HCEC 1CT (cell line): ENCODE measurements around the gene TPK1.
"Not testable (repeated sequence)": the region's sequence is repeated elsewhere in the genome, so short reads cannot be mapped to it uniquely, and the experiment has no call there.

ENCODE experiments used
- DNase-seq: peaks from one replicate; pipeline ENCODE4 v3.0.0-alpha.2; 2017

TPK1 gene

GRCh38 chr7:144775749-144776148 is 60.1 kb downstream of the TPK1 start:
- DNase-seq, result no peak

GRCh38 chr7:144771927-144772326 is 63.9 kb downstream of the TPK1 start:
- DNase-seq, result no peak

- no peak for DNase-seq
Measured at GRCh38 chr7:144771174-144771573, 64.7 kb downstream of the TPK1 start.

- no peak for DNase-seq
Measured at GRCh38 chr7:144769352-144769751, 66.5 kb downstream of the TPK1 start.

- no peak for DNase-seq
Measured at GRCh38 chr7:144768633-144769032, 67.2 kb downstream of the TPK1 start.

GRCh38 chr7:144763291-144763690 is 72.6 kb downstream of the TPK1 start:
- no peak for DNase-seq

GRCh38 chr7:144762853-144763252 is 73.0 kb downstream of the TPK1 start:
- DNase-seq, result no peak

- DNase-seq, result no peak
Measured at GRCh38 chr7:144761493-144761892, 74.4 kb downstream of the TPK1 start.

GRCh38 chr7:144759653-144760052 is 76.2 kb downstream of the TPK1 start:
- DNase-seq, result no peak

GRCh38 chr7:144747936-144748335 is 87.9 kb downstream of the TPK1 start:
- DNase-seq, result no peak

- DNase-seq, result peak; percentile 43
Measured at GRCh38 chr7:144738708-144739314, 97.0 kb downstream of the TPK1 start.

GRCh38 chr7:144738146-144738545 is 97.7 kb downstream of the TPK1 start:
- no peak for DNase-seq

GRCh38 chr7:144736880-144737493 is 98.9 kb downstream of the TPK1 start:
- DNase-seq, result no peak

GRCh38 chr7:144735505-144736276 is 100.2 kb downstream of the TPK1 start:
- DNase-seq, result no peak

- no peak for DNase-seq
Measured at GRCh38 chr7:144731661-144732351, 104.0 kb downstream of the TPK1 start.

GRCh38 chr7:144730224-144730623 is 105.6 kb downstream of the TPK1 start:
- no peak for DNase-seq

- DNase-seq, result no peak
Measured at GRCh38 chr7:144729226-144729625, 106.6 kb downstream of the TPK1 start.

GRCh38 chr7:144728551-144728950 is 107.3 kb downstream of the TPK1 start:
- no peak for DNase-seq

GRCh38 chr7:144726840-144727239 is 109.0 kb downstream of the TPK1 start:
- not testable (repeated sequence) for DNase-seq

GRCh38 chr7:144725070-144725469 is 110.8 kb downstream of the TPK1 start:
- no peak for DNase-seq

GRCh38 chr7:144723301-144723700 is 112.6 kb downstream of the TPK1 start:
- DNase-seq, result no peak

GRCh38 chr7:144720710-144721109 is 115.1 kb downstream of the TPK1 start:
- DNase-seq, result no peak

GRCh38 chr7:144720149-144720548 is 115.7 kb downstream of the TPK1 start:
- peak; percentile 4 for DNase-seq

- DNase-seq, result no peak
Measured at GRCh38 chr7:144717720-144718119, 118.1 kb downstream of the TPK1 start.
